ENCODE data around the gene CPT1C. TPM values are rescaled to one million over a fixed set of nuclear protein-coding genes. Genes with fewer than 3 reads are reported as not detected.

The CPT1C gene
- total RNA-seq, 4 donors from 2014 or later, result 0.97 to 3.3 (median 1.8) TPM

DNA sequence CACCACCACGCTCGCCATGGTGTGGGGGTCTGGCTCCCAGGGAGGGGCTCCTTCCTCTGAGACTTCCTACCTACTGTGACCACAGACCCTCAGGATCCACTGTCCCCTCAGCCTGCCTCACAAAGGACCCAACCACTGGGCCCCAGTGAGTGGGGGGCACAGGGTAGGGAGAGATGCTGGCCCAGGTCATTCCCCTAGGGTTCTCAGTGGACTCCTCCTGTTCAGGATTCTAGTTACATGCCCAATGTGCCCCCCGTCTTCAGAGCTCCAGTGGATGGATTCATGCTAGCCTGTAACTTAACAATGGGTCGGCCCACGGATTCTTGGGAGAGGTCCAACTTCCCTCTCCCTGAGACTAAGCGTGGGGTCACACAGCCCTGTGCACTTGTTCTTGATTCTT lies 72.3 kb downstream of the CPT1C start, which contains the start of gene TSKS:
TSS of gene TSKS (minus strand) at position 77 of the 400 bp plus-strand sequence. CDS start at position 18, 59 bp downstream.
- intact Hi-C loops (cut with DNase I; ENCODE audit: low total_unique reads), result no loop called here
- no peak for TF ChIP-seq POLR2A (IDR thresholded peaks at IDR 0.05)
- no peak for TF ChIP-seq CTCF (IDR thresholded peaks at IDR 0.05)
- WGBS, 2 donors, result 82 to 88% methylated on average over 6 of the region's 6 CpGs

More for the DNA sequence above, 72.3 kb downstream of the CPT1C start, which contains the start of gene TSKS:
- H3K4me3 ChIP-seq (ENCODE audit: low read depth, poor library complexity, severe bottlenecking), result no peak within 1 kb of the TSS
- DNase-seq (ENCODE audit: low spot score in 2 of 2), result no peak

Small RNAs within 50 kb of the gene (microRNA-seq; reads per million reads assigned to microRNA genes)
- gene MIR5088 (ENCODE audit: borderline number of aligned reads in 1 of 2, borderline replicate concordance in 2 of 2), result 0 reads per million in 2 donors

Other genes with a start within 250 kb of the CPT1C start
- 1 to 10 TPM in 2 of 4 donors, under 1 TPM in 2; 0.38 to 1.4 (median 0.97) TPM for gene SLC17A7, start 249.6 kb upstream of the CPT1C start, total RNA-seq
- gene PIH1D1, start 239.3 kb upstream of the CPT1C start, total RNA-seq, result 100 to 1,000 TPM in 3 of 4 donors, 10 to 100 TPM in 1; 79.6 to 144 (median 118) TPM
- gene ALDH16A1, start 237.9 kb upstream of the CPT1C start, total RNA-seq, result 10 to 100 TPM; 26.6 to 47.2 (median 42.6) TPM
- gene FLT3LG, start 216.9 kb upstream of the CPT1C start, total RNA-seq, result 1 to 10 TPM; 2.8 to 6.0 (median 4.4) TPM
- 1,000 to 10,000 TPM; 3,727 to 4,286 (median 3,958) TPM for gene RPL13A, start 203.5 kb upstream of the CPT1C start, total RNA-seq
- 1,000 to 10,000 TPM; 4,267 to 5,958 (median 4,793) TPM for gene RPS11, start 194.7 kb upstream of the CPT1C start, total RNA-seq
- 100 to 1,000 TPM; 130 to 198 (median 146) TPM for gene FCGRT, start 178.5 kb upstream of the CPT1C start, total RNA-seq
- gene RCN3, start 163.1 kb upstream of the CPT1C start, total RNA-seq, result 10 to 100 TPM in 2 of 4 donors, 1 to 10 TPM in 2; 8.8 to 15.3 (median 10.9) TPM
- gene NOSIP, start 110.6 kb upstream of the CPT1C start, total RNA-seq, result 10 to 100 TPM; 62.0 to 84.8 (median 66.8) TPM
- gene PRRG2, start 109.8 kb upstream of the CPT1C start, total RNA-seq, result 10 to 100 TPM; 13.9 to 31.2 (median 18.6) TPM
- 10 to 100 TPM; 19.6 to 53.1 (median 24.5) TPM for gene PRR12, start 99.9 kb upstream of the CPT1C start, total RNA-seq
- gene RRAS, start 51.0 kb upstream of the CPT1C start, total RNA-seq, result 10 to 100 TPM; 14.0 to 20.2 (median 18.8) TPM
- 10 to 100 TPM; 28.6 to 54.3 (median 33.7) TPM for gene SCAF1, start 48.9 kb upstream of the CPT1C start, total RNA-seq
- 100 to 1,000 TPM in 1 of 4 donors, 10 to 100 TPM in 3; 38.7 to 102 (median 74.9) TPM for gene IRF3, start 25.3 kb upstream of the CPT1C start, total RNA-seq
- gene BCL2L12, start 25.2 kb upstream of the CPT1C start, total RNA-seq, result 1 to 10 TPM; 6.1 to 9.2 (median 6.6) TPM
- 100 to 1,000 TPM; 102 to 117 (median 108) TPM for gene PRMT1, start 13.8 kb upstream of the CPT1C start, total RNA-seq
- 1 to 10 TPM in 3 of 4 donors, under 1 TPM in 1; 0.49 to 3.7 (median 3.5) TPM for gene ADM5, start 1.5 kb upstream of the CPT1C start, total RNA-seq
- 1 to 10 TPM in 1 of 4 donors, under 1 TPM in 1, not detected in 2; 0.49 to 4.0 TPM for gene TSKS, start 72.2 kb downstream of the CPT1C start, total RNA-seq
- 100 to 1,000 TPM; 112 to 123 (median 116) TPM for gene AP2A1, start 75.9 kb downstream of the CPT1C start, total RNA-seq
- gene FUZ, start 122.2 kb downstream of the CPT1C start, total RNA-seq, result 10 to 100 TPM in 3 of 4 donors, 1 to 10 TPM in 1; 9.1 to 21.5 (median 15.6) TPM
- 10 to 100 TPM; 28.9 to 43.7 (median 30.8) TPM for gene MED25, start 127.2 kb downstream of the CPT1C start, total RNA-seq
- 100 to 1,000 TPM in 2 of 4 donors, 10 to 100 TPM in 2; 62.4 to 122 (median 92.5) TPM for gene PTOV1, start 160.0 kb downstream of the CPT1C start, total RNA-seq
- 10 to 100 TPM; 29.3 to 49.7 (median 35.1) TPM for gene PNKP, start 176.5 kb downstream of the CPT1C start, total RNA-seq
- gene AKT1S1, start 186.2 kb downstream of the CPT1C start, total RNA-seq, result 10 to 100 TPM; 15.3 to 28.9 (median 23.8) TPM
- gene TBC1D17, start 186.6 kb downstream of the CPT1C start, total RNA-seq, result 10 to 100 TPM; 56.4 to 93.4 (median 59.8) TPM
- gene IL4I1, start 205.8 kb downstream of the CPT1C start, total RNA-seq, result under 1 TPM in 1 of 4 donors, not detected in 3; 0.42 TPM
- 1 to 10 TPM; 5.0 to 10.0 (median 6.8) TPM for gene ATF5, start 238.1 kb downstream of the CPT1C start, total RNA-seq
- 10 to 100 TPM; 36.4 to 45.5 (median 41.1) TPM for gene NUP62, start 238.4 kb downstream of the CPT1C start, total RNA-seq

Measured in lower leg skin (tissue), 4 donors.